GM10847 (cell line): Measurements from ENCODE around the gene SGCG.

Experiments
- POLR2A ChIP-seq: IDR thresholded peaks from 2 replicates; pipeline ENCODE4 v1.6.1; 2011; ENCODE audit not compliant: insufficient read length; ENCODE audit errors: extremely low read depth

Gene SGCG

GRCh38 chr13:23183292-23183691 lies 2.5 kb downstream of the SGCG start:
- no peak for TF ChIP-seq POLR2A

DNA sequence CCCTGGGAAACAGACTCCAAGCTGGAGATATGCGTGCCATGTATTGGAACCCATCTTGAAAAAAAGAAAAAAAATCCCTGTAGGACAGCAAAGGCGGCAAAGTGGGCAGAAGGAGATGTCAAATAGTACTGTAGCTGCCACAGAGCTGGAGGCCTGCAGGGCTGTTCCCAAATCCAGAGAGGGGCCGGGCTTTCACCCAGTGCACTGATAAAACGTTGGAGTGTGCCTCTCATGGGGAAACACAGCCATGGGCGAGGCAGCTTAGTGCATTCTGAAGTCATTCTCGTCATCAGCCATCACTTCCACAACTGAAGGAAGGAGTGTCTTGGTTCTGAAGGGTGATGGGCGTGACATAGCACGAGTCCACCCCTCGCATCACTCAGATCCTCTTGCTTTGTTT lies 4.8 kb downstream of the SGCG start:
- no peak for TF ChIP-seq POLR2A

DNA sequence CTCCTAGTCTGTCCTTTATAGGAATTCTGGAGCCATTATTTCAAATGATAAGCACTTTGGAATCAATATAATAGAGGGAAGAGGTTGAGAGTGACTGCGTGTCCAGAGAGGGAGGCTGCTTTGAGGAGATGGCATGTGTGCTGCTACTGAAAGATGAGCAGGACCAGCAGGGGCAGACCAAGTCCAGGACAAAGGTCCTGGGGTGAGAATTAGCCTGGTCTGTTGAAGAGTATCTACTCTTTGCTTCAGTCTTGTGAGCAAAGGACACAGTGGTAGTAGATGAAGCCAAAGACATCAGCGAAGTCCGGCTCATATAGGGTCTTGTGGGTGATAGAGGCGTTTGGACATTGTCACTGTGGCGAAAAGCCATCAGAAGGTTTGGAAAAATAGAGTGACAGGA lies 21.1 kb downstream of the SGCG start:
- no peak for TF ChIP-seq POLR2A

GRCh38 chr13:23202383-23202782 lies 21.6 kb downstream of the SGCG start:
- no peak for TF ChIP-seq POLR2A

- no peak for TF ChIP-seq POLR2A
These were observed 22.7 kb downstream of the SGCG start for GRCh38 chr13:23203516-23203915.

GRCh38 chr13:23205807-23206206 lies 25.0 kb downstream of the SGCG start:
- TF ChIP-seq POLR2A: no peak

DNA sequence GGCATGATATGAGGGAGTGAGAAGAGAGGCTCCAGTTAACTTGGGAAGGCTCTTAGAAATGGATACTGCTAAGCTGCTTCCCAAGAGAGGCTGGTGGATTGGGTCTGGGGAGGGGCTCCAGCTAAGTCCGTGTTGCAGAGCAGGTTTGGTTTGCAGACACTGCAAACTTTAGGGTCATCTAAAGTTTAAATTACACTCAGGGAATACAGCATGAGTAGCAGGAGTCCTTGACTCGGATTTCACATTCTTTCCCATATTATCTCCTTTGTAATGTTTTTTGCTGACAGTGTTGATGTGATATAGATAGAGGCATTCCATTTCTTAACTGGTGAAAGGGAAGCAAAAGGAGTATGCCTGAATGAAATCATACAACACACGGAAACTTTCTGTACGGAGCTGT lies 31.9 kb downstream of the SGCG start:
- no peak for TF ChIP-seq POLR2A

DNA sequence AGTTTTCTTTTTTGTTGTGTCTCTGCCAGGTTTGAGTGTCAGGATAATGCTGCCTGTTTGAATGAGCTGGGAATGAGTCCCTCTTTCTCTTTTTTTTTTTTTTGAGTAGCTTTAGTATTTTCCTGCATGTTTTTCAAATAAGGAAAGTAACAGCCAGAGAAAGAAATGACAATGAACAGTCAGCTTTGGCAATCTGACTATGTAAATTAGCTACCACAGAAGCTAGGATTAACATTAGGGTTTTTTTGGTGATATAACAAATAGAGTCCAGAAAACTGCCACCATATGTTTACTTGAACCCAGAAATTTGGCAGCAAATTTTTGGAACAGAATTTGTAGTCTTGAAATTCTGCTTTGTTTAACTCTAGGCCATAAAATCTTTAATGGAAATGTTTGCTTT lies 50.5 kb downstream of the SGCG start:
- no peak for TF ChIP-seq POLR2A

DNA sequence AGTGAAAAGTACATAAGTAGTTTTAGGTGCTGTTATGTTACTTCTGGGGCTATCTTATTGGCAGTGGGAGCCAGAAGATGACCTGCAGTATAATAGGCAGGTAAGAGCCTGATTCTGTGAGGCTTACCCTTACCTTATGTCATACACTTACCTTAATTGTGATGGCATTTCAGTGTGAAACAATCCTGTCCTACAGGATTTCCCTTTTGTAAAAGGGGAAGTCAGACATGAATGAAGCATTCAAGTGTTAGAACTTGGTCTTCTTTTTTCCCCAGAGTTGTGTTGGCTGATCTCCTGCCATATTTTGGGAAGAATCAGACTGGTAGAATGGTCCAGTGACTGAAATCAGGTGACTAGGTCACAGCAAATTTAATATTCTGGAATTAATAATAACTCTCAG lies 55.2 kb downstream of the SGCG start:
- TF ChIP-seq POLR2A: no peak

GRCh38 chr13:23243066-23243465 lies 62.3 kb downstream of the SGCG start:
- no peak for TF ChIP-seq POLR2A

DNA sequence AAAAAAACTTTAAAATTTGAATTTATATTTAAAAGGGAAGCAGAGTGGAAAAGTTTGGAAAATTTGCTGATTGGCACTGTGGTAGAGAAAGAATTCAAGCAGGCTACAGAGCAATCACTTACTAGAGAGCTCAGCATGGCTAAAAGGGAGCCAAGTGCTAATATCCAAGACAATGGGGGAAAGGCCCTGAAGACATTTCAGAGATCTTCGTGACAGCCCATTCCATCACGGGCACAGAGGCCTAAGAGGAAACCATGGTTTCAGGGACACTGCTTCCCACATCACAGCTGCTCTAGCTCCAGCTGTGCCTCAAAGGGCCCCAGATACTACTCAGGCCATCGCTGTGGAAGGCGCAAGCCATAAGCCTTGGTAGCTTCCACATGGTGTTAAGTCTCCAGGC lies 73.7 kb downstream of the SGCG start:
- TF ChIP-seq POLR2A: no peak

DNA sequence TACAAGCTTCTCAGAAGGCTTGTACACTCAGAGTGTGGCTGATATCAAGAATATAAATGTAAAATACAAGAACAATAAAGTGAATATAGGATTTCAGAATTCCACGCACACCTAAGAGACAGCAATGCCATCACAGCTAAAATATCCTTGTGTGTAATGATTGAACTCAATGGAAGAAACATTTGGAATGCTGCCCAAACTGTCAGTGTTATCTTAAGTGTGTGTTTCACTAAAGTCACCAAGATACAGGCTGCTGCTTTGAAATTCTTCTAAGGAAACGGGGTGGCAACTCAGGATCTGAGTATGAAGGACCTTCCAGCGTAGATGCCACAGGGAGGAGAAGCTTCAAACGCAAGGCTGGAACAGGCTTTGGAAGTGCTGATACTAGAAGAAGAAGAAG lies 86.8 kb downstream of the SGCG start:
- TF ChIP-seq POLR2A: no peak

- no peak for TF ChIP-seq POLR2A
These were observed 87.7 kb downstream of the SGCG start for GRCh38 chr13:23268441-23268840.

- no peak for TF ChIP-seq POLR2A
These were observed 90.6 kb downstream of the SGCG start for GRCh38 chr13:23271331-23271730.

- TF ChIP-seq POLR2A: no peak
These were observed 92.7 kb downstream of the SGCG start for GRCh38 chr13:23273498-23273897.

DNA sequence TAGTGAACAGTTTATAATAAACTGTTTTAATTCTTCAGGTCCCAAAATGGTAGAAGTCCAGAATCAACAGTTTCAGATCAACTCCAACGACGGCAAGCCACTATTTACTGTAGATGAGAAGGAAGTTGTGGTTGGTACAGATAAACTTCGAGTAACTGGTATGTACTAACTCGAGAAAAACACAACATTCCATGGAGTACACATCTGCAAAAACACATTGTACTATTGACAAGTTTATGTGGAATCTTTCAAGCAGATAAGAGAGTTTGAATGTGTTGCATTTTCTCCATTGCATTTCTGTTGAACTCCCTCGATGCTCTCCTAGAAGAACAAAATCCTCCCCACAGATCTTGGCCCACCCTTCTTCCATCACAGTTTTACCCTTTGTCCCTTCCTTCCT lies 98.5 kb downstream of the SGCG start:
- TF ChIP-seq POLR2A: no peak

GRCh38 chr13:23288564-23288963 lies 107.8 kb downstream of the SGCG start:
- TF ChIP-seq POLR2A: no peak

- TF ChIP-seq POLR2A: no peak
These were observed 108.2 kb downstream of the SGCG start for GRCh38 chr13:23288995-23289394.
